ENCODE data around the gene MAP3K8. TPM values are rescaled to one million over a fixed set of nuclear protein-coding genes. Genes with fewer than 3 reads are reported as not detected.
"Not testable (repeated sequence)": the region's sequence is repeated elsewhere in the genome, so short reads cannot be mapped to it uniquely, and the experiment has no call there.

MAP3K8 gene
- total RNA-seq, 1 donor from 2014 or later: 7.3 TPM

GRCh38 chr10:30472414-30473155 lies 38.6 kb downstream of the MAP3K8 start:
- H3K9ac ChIP-seq: no peak overlapping the region
- no peak for DNase-seq (ENCODE audit: low spot score)
- peak overlapping the region; percentile 63 for H2AFZ ChIP-seq (replicated peaks)
- H3K4me1 ChIP-seq: no peaks in the 10 kb centered on the region
- H3K79me2 ChIP-seq (ENCODE audit: low read depth): no peaks in the 10 kb centered on the region
- H3K4me3 ChIP-seq: no peak overlapping the region
- Mint-ChIP-seq H3K4me1 (peaks cover 2% of the 10 kb centered on the region), H3K4me3 (no peak overlapping the region), H3K36me3 (no peaks in the 10 kb centered on the region), H3K27ac (no peak overlapping the region), H3K27me3 (ENCODE audit: insufficient read depth, low read depth) (peaks cover 3% of the 10 kb centered on the region), H3K9me3 (peaks cover 7% of the 10 kb centered on the region)
- no peak overlapping the region for H3K4me2 ChIP-seq
- no peaks in the 10 kb centered on the region for H3K9me3 ChIP-seq (ENCODE audit: low read depth)
- H3F3A ChIP-seq (ENCODE audit: low read depth): no peaks in the 10 kb centered on the region
- no peak overlapping the region for H3K27ac ChIP-seq
- H4K20me1 ChIP-seq (ENCODE audit: low read depth): no peaks in the 10 kb centered on the region
- TF ChIP-seq, protein P1, sequence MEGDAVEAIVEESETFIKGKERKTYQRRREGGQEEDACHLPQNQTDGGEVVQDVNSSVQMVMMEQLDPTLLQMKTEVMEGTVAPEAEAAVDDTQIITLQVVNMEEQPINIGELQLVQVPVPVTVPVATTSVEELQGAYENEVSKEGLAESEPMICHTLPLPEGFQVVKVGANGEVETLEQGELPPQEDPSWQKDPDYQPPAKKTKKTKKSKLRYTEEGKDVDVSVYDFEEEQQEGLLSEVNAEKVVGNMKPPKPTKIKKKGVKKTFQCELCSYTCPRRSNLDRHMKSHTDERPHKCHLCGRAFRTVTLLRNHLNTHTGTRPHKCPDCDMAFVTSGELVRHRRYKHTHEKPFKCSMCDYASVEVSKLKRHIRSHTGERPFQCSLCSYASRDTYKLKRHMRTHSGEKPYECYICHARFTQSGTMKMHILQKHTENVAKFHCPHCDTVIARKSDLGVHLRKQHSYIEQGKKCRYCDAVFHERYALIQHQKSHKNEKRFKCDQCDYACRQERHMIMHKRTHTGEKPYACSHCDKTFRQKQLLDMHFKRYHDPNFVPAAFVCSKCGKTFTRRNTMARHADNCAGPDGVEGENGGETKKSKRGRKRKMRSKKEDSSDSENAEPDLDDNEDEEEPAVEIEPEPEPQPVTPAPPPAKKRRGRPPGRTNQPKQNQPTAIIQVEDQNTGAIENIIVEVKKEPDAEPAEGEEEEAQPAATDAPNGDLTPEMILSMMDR (IDR thresholded peaks at IDR 0.05): no peak
- no peak for TF ChIP-seq EZH2 (IDR thresholded peaks at IDR 0.05)
- no peak for TF ChIP-seq EZH2phosphoT487 (IDR thresholded peaks at IDR 0.05)
- H3K36me3 ChIP-seq: no peaks in the 10 kb centered on the region
- no peaks in the 10 kb centered on the region for H3K27me3 ChIP-seq

GRCh38 chr10:30475515-30475914 lies 41.5 kb downstream of the MAP3K8 start:
- H3K27me3 Mint-ChIP-seq (ENCODE audit: insufficient read depth, low read depth): not testable (repeated sequence)

GRCh38 chr10:30476511-30477155 lies 42.6 kb downstream of the MAP3K8 start:
- Mint-ChIP-seq H3K4me1 (no peaks in the 10 kb centered on the region), H3K4me3 (no peak overlapping the region), H3K9me3 (peaks cover 17% of the 10 kb centered on the region), H3K27ac (no peak overlapping the region), H3K36me3 (no peaks in the 10 kb centered on the region), H3K27me3 (ENCODE audit: insufficient read depth, low read depth) (peaks cover 3% of the 10 kb centered on the region)
- no peak overlapping the region for H3K4me3 ChIP-seq
- DNase-seq (ENCODE audit: low spot score): no peak
- no peak overlapping the region for H3K27ac ChIP-seq
- no peaks in the 10 kb centered on the region for H3K79me2 ChIP-seq (ENCODE audit: low read depth)
- H3K9me3 ChIP-seq (ENCODE audit: low read depth): no peaks in the 10 kb centered on the region
- H3K27me3 ChIP-seq: no peaks in the 10 kb centered on the region
- H3K9ac ChIP-seq: no peak overlapping the region
- H3K4me1 ChIP-seq: no peaks in the 10 kb centered on the region
- H3K36me3 ChIP-seq: no peaks in the 10 kb centered on the region
- no peak overlapping the region for H2AFZ ChIP-seq (replicated peaks)
- no peaks in the 10 kb centered on the region for H3F3A ChIP-seq (ENCODE audit: low read depth)
- no peak for TF ChIP-seq EZH2 (IDR thresholded peaks at IDR 0.05)
- TF ChIP-seq EZH2phosphoT487 (IDR thresholded peaks at IDR 0.05): no peak
- TF ChIP-seq, protein P1 (IDR thresholded peaks at IDR 0.05): no peak
- no peaks in the 10 kb centered on the region for H4K20me1 ChIP-seq (ENCODE audit: low read depth)
- no peak overlapping the region for H3K4me2 ChIP-seq

More at GRCh38 chr10:30475515-30475914, 41.5 kb downstream of the MAP3K8 start:
- H3K36me3 ChIP-seq; H3K4me1 ChIP-seq; H3K36me3 Mint-ChIP-seq; H3K4me3 Mint-ChIP-seq; H3K4me1 Mint-ChIP-seq; H3K79me2 ChIP-seq (ENCODE audit: low read depth); H3F3A ChIP-seq (ENCODE audit: low read depth); H3K4me2 ChIP-seq; H3K4me3 ChIP-seq; H3K27ac ChIP-seq; DNase-seq (ENCODE audit: low spot score); H3K9ac ChIP-seq; H2AFZ ChIP-seq (replicated peaks); H3K27ac Mint-ChIP-seq; H3K27me3 ChIP-seq; H4K20me1 ChIP-seq (ENCODE audit: low read depth); H3K9me3 ChIP-seq (ENCODE audit: low read depth): not testable (repeated sequence)
- H3K9me3 Mint-ChIP-seq: peaks cover 10% of the 10 kb centered on the region

DNA sequence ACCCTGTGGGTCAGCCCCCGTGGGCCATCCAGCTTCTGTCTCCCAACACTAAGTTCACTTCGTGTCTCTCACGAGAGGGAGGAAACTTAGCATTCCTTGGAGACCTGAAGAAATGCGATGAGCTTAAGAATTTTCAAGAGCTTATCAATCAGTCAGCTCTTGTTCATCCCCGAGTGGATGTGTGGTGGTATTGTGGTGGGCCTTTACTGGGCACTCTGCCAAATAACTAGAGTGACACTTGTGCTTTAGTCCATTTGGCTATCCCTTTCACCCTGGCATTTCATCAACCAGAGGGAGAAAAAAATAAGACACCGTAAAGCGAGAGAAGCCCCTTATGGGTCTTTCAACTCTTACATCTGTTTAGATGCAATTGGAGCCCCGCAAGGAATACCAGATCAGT lies 45.5 kb downstream of the MAP3K8 start:
- DNase-seq (ENCODE audit: low spot score); H4K20me1 ChIP-seq (ENCODE audit: low read depth); H3K27me3 Mint-ChIP-seq (ENCODE audit: insufficient read depth, low read depth); H3K9me3 ChIP-seq (ENCODE audit: low read depth); H3K9ac ChIP-seq; H3K79me2 ChIP-seq (ENCODE audit: low read depth); H3K4me3 ChIP-seq; H3K36me3 Mint-ChIP-seq; H2AFZ ChIP-seq (replicated peaks); H3K4me1 ChIP-seq; H3K4me3 Mint-ChIP-seq; H3K4me2 ChIP-seq; H3K27ac Mint-ChIP-seq; H3F3A ChIP-seq (ENCODE audit: low read depth); H3K27me3 ChIP-seq; H3K36me3 ChIP-seq; H3K4me1 Mint-ChIP-seq; H3K27ac ChIP-seq: not testable (repeated sequence)
- H3K9me3 Mint-ChIP-seq: peaks cover 35% of the 10 kb centered on the region

Measured in neural progenitor cell (in vitro differentiated cells).